HG03196 (cell line): ENCODE data around the gene TYR.
"Not testable (repeated sequence)": the region's sequence is repeated elsewhere in the genome, so short reads cannot be mapped to it uniquely, and the experiment has no call there.

Experiments
- ATAC-seq: cut with Tn5 transposase; IDR thresholded peaks from one replicate; pipeline ENCODE4 v1.9.1; 2021; ENCODE audit not compliant: unreplicated experiment

TYR gene

DNA sequence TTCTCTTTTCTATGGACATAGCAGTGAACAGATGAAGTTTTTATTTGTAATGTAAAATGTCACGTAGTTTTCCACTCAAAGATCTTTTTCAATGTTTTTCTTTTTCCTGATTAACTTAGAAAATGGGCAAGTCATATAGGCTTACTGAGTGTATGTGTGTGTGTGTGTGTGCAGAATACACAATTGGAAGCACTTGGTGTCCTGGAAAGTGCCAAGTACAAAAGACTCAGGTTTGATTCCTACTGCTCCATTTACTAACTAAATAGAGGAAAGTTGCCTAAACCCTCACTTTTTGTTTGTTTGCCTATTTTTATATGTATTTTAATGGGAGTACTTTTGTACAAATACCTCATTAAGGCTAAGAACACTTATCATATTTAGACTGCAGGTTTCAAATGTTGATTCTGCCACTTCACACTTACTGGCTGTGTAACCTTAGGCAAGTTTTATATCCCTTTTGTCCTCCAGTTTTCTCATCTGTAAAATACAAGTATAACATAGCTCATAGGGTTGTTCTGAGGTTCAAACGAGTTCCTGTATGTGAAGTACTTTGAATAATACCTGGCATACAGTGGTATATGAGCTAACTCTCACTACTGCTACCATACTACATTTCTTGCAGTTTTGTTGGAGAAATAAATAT, 90.1 kb downstream of the TYR start:
- ATAC-seq: no peak

DNA sequence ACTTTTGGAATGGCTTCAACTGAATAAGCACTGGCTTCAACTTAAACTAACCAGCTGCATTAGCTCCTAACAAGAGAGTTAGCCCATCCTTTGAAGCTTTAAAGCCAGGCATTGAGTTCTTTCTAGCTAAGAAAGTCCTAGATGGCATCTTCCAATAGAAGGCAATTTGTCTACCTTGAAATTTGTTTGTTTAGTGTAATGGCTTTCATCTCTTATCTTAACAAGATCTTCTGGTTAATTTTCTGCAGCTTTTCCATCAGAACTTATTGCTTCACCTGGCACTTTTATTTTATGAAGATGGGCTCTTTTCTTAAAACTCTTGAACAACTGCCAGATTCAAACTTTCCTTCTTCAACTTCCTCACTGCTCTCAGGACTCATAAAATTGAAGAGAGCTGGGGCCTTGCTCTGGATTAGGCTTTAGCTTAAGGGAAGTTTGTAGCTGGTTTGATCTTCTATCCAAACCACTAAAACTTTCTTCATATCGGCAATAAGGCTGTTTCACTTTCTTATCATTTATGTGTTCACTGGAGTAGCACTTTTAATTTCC, 94.9 kb downstream of the TYR start:
- not testable (repeated sequence) for ATAC-seq

- ATAC-seq: not testable (repeated sequence)
These were observed 95.5 kb downstream of the TYR start for GRCh38 chr11:89273220-89273619.

GRCh38 chr11:89275966-89276365, 98.3 kb downstream of the TYR start:
- no peak for ATAC-seq

GRCh38 chr11:89279176-89279575, 101.5 kb downstream of the TYR start:
- ATAC-seq: no peak

DNA sequence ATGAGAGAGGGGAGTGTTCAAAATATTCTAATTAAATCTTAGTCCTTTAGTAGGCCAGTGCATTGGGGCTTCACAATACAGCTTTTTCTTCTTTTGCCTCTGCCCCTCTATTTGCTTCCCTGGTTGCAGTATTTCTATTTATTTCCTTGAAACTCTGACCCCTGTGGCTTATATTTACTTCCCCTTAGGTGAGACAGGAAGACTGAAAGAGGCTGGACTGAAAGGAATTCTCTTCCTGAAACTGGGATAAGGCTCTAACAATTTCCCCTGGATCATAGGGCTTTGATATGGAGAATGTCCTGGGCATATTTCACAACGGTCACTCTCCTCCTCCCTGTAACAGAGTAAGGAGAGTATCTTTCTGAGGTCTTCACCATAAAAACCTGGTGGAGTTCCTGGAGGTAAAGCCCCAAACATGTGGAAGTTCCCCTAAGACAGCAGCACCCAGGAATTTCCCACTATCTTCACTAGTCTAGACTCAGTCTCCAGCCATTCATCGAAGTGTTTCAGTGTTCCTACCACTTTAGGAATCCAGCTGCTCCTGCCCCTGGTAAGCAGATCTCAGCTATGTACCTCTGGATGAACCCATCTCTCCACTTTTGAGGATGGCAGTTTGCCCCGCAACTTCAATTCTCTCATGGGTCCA, 103.5 kb downstream of the TYR start:
- ATAC-seq: not testable (repeated sequence)

DNA sequence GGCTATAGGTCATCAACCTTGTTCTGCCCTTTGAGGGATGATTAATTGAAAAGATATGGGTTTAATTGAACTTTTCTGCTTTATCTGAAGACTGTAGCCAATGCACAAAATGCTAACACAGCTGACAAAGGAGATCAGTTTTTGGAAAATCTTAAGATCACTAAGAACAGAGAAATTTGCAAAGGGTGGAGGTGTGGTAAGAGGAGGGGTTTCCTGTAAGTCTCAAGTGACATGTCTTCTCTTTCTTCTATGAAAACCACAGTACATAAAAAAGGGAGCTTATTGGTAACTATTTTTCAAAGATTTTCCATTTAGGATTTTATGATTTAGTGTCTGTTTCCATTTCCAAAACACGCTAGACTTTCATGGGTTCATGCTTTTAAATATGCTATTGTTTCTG, 108.9 kb downstream of the TYR start:
- not testable (repeated sequence) for ATAC-seq

- not testable (repeated sequence) for ATAC-seq
These were observed 110.3 kb downstream of the TYR start for GRCh38 chr11:89288004-89288403.

DNA sequence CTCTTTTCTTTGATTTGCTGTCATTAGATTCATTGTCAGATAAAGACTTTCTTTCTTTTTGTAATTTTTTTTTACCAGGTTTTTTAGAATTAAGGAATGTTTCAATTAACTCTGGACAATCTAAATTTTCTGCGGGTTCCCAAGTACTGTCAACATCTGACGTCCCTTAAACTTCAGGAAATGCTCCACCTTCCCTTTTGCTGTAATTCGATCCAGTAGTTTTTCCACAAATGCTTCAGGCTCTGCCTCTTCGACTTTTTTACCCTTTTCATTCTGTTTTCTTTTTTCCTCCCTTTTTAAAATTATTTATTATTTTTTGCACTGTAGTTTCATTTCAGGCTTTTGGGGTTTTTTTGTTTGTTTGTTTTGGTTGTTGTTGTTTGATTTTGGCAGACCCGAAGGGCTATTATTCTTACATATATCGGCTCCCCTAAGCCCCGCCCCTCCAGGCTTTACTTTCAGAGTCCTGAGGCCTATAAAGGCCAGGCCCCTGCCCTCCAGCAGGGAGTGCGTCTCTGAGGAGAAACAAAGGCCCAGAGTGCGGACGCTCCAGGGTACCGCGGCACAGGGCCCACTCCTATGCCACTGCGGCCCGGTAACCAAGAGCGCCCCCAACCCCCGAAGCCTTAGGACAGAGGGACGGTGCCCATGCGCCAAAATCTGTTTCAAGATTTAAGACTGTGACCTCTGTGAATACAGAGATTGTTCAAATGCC, 116.4 kb downstream of the TYR start:
- ATAC-seq: no peak

DNA sequence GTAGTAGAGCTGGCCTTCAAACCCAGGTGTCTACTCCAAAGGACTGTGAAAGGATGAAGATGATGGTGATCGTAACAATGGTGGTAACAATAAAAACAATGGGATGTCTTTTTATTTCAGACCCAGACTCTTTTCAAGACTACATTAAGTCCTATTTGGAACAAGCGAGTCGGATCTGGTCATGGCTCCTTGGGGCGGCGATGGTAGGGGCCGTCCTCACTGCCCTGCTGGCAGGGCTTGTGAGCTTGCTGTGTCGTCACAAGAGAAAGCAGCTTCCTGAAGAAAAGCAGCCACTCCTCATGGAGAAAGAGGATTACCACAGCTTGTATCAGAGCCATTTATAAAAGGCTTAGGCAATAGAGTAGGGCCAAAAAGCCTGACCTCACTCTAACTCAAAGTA, 117.3 kb downstream of the TYR start:
- ATAC-seq: not testable (repeated sequence)

DNA sequence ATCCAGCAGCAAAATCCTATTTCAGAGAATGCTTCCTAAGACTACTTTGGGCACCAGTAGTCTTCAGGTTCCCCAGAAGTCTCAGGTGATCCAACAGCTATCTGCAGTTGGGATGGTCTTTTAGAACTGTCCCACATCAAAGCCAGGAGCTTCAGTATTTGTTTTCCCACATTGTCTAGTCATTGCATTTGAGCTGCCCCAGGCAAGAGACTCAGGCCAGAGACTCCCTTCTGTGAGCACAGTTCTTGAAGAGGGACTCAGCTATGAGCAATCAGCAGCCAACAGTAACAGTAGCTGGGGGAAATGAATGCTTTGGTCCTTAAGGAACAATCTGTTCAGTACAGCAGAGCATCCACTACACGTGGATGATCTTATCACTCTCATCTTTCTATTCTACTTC, 125.4 kb downstream of the TYR start:
- not testable (repeated sequence) for ATAC-seq

DNA sequence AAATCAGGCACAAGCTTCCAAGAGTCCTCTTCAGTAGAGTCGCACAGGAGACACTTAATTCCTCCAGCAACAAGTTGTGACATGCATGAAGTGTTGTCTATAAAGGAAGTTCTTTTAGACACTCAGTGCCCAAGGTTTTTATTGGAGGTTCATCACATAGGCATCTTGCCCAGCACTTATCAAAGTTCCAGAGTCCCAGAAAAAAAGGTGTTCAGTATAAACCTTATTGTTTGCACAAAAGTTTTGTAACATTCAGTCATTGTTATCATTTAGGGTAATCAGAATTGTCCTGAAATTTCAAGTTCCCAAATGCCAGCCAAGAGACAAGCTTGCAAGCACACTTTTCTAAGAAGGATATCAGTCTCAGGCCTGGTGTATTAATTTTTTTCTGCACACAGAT, 130.6 kb downstream of the TYR start:
- ATAC-seq: not testable (repeated sequence)

GRCh38 chr11:89309321-89309985, 131.8 kb downstream of the TYR start:
- not testable (repeated sequence) for ATAC-seq

- ATAC-seq: not testable (repeated sequence)
These were observed 132.9 kb downstream of the TYR start for GRCh38 chr11:89310607-89311006.

DNA sequence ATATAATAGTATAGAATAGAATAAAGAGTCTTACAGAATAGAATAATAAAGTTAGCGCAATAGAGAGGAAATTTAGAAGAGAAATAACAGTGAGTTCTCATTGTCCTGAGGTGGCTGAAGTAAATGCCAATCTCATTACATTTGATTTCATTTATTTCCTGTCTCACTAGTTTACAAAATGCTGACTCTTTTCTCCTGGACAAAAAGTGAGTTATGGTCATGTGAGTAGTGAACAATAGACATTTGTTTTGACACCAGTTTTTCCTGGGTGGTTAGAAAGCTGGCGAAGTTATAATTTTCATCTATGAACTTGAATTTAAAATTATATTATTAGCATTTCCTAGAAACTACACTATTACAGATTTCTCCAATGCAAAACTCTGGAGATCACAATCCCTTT, 143.7 kb downstream of the TYR start:
- no peak for ATAC-seq

GRCh38 chr11:89327885-89328284, 150.2 kb downstream of the TYR start:
- ATAC-seq: no peak

DNA sequence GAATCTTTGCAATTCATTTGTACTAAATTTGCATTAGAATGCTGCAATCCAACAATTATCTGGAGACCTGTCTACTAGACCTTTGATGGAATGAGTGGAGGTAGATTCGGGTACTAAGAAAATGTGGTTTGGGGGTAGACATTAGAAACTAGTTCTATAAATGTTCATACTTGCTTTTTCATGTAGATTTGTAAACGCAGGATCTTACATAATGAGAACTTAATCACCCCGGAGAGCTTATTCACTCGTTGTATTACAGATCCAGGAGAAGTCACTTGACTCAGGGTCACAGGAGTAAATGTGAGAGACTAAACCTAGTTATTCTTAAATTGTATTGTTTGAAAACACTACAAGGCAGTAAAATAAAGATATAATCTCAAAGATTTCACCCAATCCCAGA, 154.3 kb downstream of the TYR start:
- not testable (repeated sequence) for ATAC-seq

DNA sequence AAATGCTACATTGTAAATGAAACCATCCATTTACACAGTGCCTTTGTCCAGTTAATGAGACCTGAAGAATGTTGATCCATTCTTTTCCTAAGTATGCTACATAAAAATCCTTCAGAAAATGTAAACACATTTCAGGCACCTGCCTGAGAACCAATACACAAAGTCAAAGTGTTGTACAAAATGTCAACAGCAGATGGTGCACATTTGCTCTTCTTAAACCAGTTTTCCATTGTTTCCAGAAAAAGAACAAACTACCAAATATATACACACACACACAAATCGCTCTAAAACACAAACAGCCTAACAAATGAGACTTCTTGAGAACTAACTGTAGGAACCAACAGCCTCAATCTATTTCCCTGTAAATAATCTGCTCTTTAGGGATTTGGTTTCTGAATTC, 156.0 kb downstream of the TYR start:
- not testable (repeated sequence) for ATAC-seq

- not testable (repeated sequence) for ATAC-seq
These were observed 159.5 kb downstream of the TYR start for GRCh38 chr11:89337100-89337650.

DNA sequence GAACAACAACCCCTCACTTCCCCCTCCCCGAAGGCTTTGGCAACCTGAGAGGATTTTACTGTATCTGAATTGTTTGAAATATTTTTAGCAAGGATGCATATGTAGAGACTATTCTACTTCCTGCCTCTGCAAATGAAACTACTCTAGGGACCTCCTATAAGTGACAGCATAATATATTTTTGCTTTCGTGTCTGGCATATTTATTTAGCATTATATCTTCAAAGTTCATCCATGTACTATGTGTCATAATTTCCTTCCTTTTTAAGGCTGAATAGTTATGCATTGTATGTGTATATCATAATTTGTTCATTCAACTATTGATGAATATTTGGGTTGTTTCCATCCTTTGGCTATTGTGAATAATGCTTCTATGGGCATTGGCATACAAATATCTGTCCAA, 160.4 kb downstream of the TYR start:
- ATAC-seq: not testable (repeated sequence)

GRCh38 chr11:89340450-89340849, 162.8 kb downstream of the TYR start:
- ATAC-seq: not testable (repeated sequence)
